Prostate gland (tissue), 2 donors: Measurements from ENCODE around the gene SUN5. TPM values are rescaled to one million over a fixed set of nuclear protein-coding genes. Genes with fewer than 3 reads are reported as not detected.

ENCODE experiments used
- DNase-seq: peaks from one replicate; pipeline ENCODE4 v3.0.0-alpha.2; 2019; ENCODE audit warnings: low spot score
- H3K27ac ChIP-seq, 2 donors: fragments of 200-600 bp; sonication (generic); 2 replicates each; pipeline ENCODE4 v1.5.1; 2017 to 2019
- H3K27me3 ChIP-seq: fragments of 200-600 bp; sonication (generic); replicated peaks from 2 replicates; pipeline ENCODE4 v1.5.1; 2019; ENCODE audit not compliant: insufficient read depth
- H3K36me3 ChIP-seq, 2 donors: fragments of 200-600 bp; sonication (generic); 1 replicate in 1 of 2; 2 replicates in 1 of 2; pipeline versions ENCODE4 v1.5.1 to v1.8.1; 2017 to 2019
- H3K4me1 ChIP-seq: fragments of 200-600 bp; sonication (generic); replicated peaks from 2 replicates; pipeline ENCODE4 v1.5.1; 2019
- H3K4me3 ChIP-seq, 2 donors: fragments of 200-600 bp; sonication (generic); 2 replicates each; pipeline ENCODE4 v1.5.1; 2017 to 2019
- H3K9me3 ChIP-seq: fragments of 200-600 bp; sonication (generic); 2 replicates; pipeline ENCODE4 v1.5.1; 2017
- CTCF ChIP-seq, 4 experiments: fragments of 200-600 bp in 2 of 4; fragments of 450-650 bp in 2 of 4; sonication (generic) in 2 of 4; IDR thresholded peaks; 1 replicate in 3 of 4; 2 replicates in 1 of 4; pipeline ENCODE4 v1.5.1; 2016 to 2019; ENCODE audit warnings: antibody characterized with exemption in 4 of 4, mild to moderate bottlenecking in 2 of 4, moderate library complexity in 2 of 4
- POLR2A ChIP-seq: fragments of 450-650 bp; IDR thresholded peaks from one replicate; pipeline ENCODE4 v1.6.1; 2016; ENCODE audit warnings: antibody characterized with exemption, mild to moderate bottlenecking
- POLR2AphosphoS5 ChIP-seq: sonication (generic); formaldehyde crosslinking; IDR thresholded peaks from one replicate; pipeline ENCODE4 v1.6.1; 2017; ENCODE audit warnings: antibody characterized with exemption
- WGBS: methylation state at CpG from one replicate; pipeline ENCODE4 v1.1.5; 2018; 5-methylcytosine and 5-hydroxymethylcytosine counted together
- intact Hi-C: fragments of 100-400 bp; cut with DNase I; formaldehyde crosslinking; loops from one replicate; pipeline ENCODE4 v1.14.2; 2022
- total RNA-seq, 2 donors: library from RNA; depleted of rRNA; stranded (reverse); fragments of >200 nt; gene quantifications; one replicate each; pipeline ENCODE4 v1.1.0, GENCODE V29; 2016

Gene SUN5
- total RNA-seq, 2 donors from 2014 or later, result 4.7 TPM; not detected in 1

GRCh38 chr20:32973077-32973717 lies 31.0 kb downstream of the SUN5 start:
- Histone ChIP-seq H3K36me3 (no peaks in the 10 kb centered on the region), H3K27me3 (no peaks in the 10 kb centered on the region), H3K27ac (no peak overlapping the region), H3K4me1 (no peaks in the 10 kb centered on the region), H3K9me3 (no peaks in the 10 kb centered on the region), H3K4me3 (no peak overlapping the region)
- no peak for DNase-seq
- 96% methylated on average over 10 of the region's 10 CpGs for WGBS
- intact Hi-C loops, result no loop called here
- TF ChIP-seq POLR2A (no peak), CTCF (IDR thresholded peaks at IDR 0.05) (no peak), POLR2AphosphoS5 (no peak)

GRCh38 chr20:32972181-32973076 lies 31.8 kb downstream of the SUN5 start:
- no peak overlapping the region for H3K4me3 ChIP-seq
- no peaks in the 10 kb centered on the region for H3K4me1 ChIP-seq
- TF ChIP-seq POLR2A (no peak), POLR2AphosphoS5 (no peak), CTCF (IDR thresholded peaks at IDR 0.05) (no peak)
- intact Hi-C loops, result no loop called here
- no peak for DNase-seq
- 76% methylated on average over 13 of the region's 13 CpGs for whole genome bisulfite sequencing
- H3K27me3 ChIP-seq, result no peaks in the 10 kb centered on the region
- H3K36me3 ChIP-seq, result no peaks in the 10 kb centered on the region
- H3K9me3 ChIP-seq, result no peaks in the 10 kb centered on the region
- H3K27ac ChIP-seq, result no peak overlapping the region

GRCh38 chr20:32971703-32972161 lies 32.5 kb downstream of the SUN5 start:
- TF ChIP-seq CTCF (IDR thresholded peaks at IDR 0.05) (no peak), POLR2A (no peak), POLR2AphosphoS5 (no peak)
- no peak for DNase-seq
- Histone ChIP-seq H3K4me1 (no peaks in the 10 kb centered on the region), H3K27me3 (no peaks in the 10 kb centered on the region), H3K4me3 (no peak overlapping the region), H3K36me3 (no peaks in the 10 kb centered on the region), H3K27ac (no peak overlapping the region), H3K9me3 (no peaks in the 10 kb centered on the region)
- WGBS, result 47% methylated on average over 6 of the region's 6 CpGs
- intact Hi-C loops, result no loop called here

- no peak for DNase-seq
These were observed 33.3 kb downstream of the SUN5 start for GRCh38 chr20:32970973-32971300.

More at GRCh38 chr20:32970973-32971300, 33.3 kb downstream of the SUN5 start:
- Histone ChIP-seq H3K36me3 (no peaks in the 10 kb centered on the region), H3K27ac (no peak overlapping the region), H3K4me1 (no peaks in the 10 kb centered on the region), H3K4me3 (no peak overlapping the region), H3K27me3 (no peaks in the 10 kb centered on the region), H3K9me3 (no peaks in the 10 kb centered on the region)
- no peak for TF ChIP-seq POLR2AphosphoS5
- TF ChIP-seq POLR2A, result no peak
- TF ChIP-seq CTCF (IDR thresholded peaks at IDR 0.05), result no peak
- intact Hi-C loops, result no loop called here
- WGBS, result 96% methylated on average over 2 of the region's 2 CpGs
